NCI-H2171 (cell line): ENCODE data around the gene PDZD2.
"Not testable (repeated sequence)": the region's sequence is repeated elsewhere in the genome, so short reads cannot be mapped to it uniquely, and the experiment has no call there.

Experiments
- DNase-seq: peaks from one replicate; lab custom pipeline; 2025; lab: John Stamatoyannopoulos, UW

The PDZD2 gene

DNA sequence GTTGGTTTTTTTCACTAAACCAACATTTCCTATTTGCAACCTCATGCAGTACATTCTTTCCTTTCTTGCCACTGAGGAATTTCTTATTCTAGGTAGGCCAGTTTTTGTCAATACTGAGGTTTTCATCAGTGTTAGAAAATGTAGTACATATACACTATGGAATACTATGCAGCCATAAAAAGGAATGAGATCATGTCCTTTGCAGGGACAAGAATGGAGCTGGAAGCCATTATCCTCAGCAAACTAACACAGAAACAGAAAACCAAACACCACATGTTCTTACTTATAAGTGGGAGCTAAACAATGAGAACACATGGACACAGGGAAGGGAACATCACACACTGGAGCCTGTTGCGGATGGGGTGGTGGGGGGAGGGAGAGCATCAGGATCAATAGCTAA, 441.6 kb downstream of the PDZD2 start:
- not testable (repeated sequence) for DNase-seq

DNA sequence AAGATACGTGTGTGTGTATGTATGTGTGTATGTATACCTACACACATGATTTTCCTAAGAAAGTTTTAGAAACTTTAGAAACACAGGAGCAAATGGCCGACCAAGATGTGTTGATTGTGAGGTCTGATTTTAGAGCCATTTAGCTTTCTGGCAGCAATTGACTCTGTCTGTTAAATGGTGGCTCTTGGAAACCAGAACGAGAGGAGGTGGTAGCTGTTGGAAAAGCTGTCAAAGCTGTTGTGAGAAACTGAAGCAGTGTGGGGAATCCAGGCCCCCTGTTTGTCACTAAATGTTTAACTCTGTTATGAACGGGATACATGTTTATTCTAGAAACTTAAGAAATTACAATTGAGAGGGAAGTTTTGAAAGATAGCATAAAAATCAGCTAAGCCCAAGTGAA, 443.8 kb downstream of the PDZD2 start:
- DNase-seq: no peak

DNA sequence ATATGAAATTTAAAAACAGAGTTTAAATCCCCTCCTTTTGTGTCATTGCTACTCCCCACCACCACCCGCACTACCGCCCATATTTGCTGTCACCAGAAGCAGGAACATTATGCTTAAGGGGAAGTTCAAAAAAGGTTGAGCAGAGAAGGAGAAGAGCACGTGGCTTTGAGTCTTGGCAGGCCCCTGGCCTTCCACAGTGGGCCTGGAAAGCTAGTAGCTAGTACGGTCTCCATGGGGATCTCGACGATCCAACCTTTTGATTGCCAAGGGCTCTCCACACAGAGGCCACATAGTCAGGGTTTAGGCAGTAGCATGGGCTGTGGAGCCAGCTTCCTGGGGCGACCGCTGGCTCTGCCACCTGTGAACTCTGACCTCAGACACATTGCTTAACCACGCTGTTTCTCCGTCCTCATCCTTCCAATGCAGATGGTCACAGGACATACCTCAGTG, 445.1 kb downstream of the PDZD2 start:
- DNase-seq: no peak

- DNase-seq: no peak
Measured at GRCh38 chr5:32087086-32088082, 448.5 kb downstream of the PDZD2 start.

GRCh38 chr5:32088214-32088613, 449.3 kb downstream of the PDZD2 start:
- DNase-seq: no peak

DNA sequence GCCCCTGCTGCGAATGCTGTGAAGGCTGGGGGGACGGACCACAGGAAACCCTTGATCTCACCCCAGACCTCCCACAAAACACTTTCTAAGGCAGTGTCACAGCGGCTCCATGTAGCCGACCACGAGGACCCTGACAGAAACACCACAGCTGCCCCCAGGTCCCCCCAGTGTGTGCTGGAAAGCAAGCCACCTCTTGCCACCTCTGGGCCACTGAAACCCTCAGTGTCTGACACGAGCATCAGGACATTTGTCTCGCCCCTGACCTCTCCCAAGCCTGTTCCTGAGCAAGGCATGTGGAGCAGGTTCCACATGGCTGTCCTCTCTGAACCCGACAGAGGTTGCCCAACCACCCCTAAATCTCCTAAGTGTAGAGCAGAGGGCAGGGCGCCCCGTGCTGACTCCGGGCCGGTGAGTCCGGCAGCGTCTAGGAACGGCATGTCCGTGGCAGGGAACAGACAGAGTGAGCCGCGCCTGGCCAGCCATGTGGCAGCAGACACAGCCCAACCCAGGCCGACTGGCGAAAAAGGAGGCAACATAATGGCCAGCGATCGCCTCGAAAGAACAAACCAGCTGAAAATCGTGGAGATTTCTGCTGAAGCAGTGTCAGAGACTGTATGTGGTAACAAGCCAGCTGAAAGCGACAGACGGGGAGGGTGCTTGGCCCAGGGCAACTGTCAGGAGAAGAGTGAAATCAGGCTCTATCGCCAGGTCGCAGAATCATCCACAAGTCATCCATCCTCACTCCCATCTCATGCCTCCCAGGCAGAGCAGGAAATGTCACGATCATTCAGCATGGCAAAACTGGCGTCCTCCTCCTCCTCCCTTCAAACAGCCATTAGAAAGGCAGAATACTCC, 450.4 kb downstream of the PDZD2 start:
- DNase-seq: no peak

GRCh38 chr5:32090026-32090754, 451.3 kb downstream of the PDZD2 start:
- no peak for DNase-seq

GRCh38 chr5:32090755-32091128, 451.8 kb downstream of the PDZD2 start:
- no peak for DNase-seq

DNA sequence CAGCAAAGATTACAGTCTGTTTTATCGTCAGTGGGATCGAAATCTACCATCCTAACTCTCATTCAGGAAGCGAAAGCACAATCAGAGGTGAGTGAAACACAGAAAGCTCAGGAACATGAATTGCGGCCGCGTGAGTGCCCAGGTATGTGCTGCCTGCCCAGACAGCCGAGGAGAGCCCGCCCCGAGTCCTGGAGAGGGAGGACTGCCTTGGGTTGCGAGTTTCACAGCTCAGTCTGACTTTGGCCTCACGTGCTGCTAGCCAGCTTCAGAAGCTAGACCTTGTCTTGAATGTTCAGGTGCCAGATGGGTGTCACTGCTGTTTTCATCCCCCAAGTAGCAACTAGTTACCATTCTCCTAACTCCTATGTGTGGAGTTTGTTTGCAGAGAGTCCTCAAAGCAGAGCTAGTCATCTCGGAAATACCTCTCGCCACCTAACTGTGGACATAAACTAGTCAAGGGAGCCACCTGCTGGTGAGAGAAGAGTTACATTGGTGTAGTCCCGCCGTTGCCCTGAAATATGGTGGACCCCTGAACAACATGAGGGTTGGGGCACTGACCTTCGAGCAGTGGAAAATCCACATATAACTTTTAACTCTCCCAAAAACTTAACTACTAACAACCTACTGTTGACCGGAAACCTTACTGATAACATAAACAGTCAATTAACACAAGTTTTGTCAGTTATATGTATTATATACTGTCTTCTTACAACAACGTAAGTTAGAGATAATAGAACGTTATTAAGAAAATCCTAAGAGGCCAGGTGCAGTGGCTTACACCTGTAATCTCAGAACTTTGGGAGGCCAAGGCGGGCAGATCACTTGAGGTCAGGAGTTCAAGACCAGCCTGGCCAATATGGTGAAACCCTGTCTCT, 454.2 kb downstream of the PDZD2 start:
- DNase-seq: peak; percentile 78

- DNase-seq: no peak
Measured at GRCh38 chr5:32094691-32095090, 455.8 kb downstream of the PDZD2 start.

GRCh38 chr5:32095261-32095671, 456.3 kb downstream of the PDZD2 start:
- DNase-seq: no peak

DNA sequence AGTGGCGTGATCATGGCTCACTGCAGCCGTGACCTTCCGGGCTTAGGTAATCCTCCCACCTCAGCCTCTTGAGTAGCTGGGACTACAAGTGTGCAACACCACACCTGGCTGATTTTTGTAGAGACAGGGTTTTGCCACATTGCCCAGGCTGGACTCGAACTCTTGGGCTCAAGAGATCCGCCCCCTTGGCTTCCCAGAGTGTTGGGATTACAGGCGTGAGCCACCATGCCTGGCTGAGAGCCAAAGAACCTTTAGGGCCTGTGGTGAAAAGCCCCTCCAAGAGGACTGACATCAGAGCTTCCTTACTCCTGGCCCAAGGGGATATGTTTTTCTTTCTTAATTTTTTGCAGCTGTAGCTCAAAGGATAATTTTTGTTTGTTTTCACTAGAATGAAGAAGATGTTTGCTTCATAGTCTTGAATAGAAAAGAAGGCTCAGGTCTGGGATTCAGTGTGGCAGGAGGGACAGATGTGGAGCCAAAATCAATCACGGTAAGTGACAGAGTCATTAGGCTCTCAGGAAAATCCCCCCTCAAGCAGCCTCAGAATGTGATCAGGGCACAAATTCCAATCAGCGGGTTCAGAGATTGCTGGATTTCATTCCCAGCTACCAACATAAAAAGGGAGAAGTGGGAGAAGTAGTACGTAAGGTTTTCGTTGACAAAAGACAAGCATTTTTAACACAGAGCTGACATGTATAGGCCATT, 458.1 kb downstream of the PDZD2 start:
- DNase-seq: no peak

GRCh38 chr5:32098291-32098690, 459.4 kb downstream of the PDZD2 start:
- no peak for DNase-seq

DNA sequence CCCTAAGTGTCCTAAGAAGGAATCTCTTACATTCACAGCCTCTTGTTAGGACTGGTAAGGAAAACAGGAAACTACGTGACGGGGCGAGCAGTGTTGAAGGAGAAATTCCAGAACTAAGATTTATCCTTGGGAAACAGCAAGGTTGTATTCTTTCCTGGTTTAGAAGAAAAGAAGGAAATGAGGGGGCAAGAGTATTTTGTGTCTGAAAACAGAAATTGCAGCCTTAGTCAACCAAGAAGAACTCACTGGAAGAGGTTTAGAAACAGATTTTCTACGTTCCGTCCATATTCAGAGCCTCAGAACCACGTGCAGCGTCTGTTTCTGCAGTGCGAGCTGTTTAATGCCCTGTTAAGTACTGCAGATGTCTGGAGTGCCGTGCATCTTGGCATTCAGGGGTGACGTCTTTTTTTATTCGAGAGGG, 460.0 kb downstream of the PDZD2 start:
- no peak for DNase-seq

- DNase-seq: no peak
Measured at GRCh38 chr5:32099486-32100035, 460.6 kb downstream of the PDZD2 start.

- DNase-seq: no peak
Measured at GRCh38 chr5:32100230-32100629, 461.3 kb downstream of the PDZD2 start.

DNA sequence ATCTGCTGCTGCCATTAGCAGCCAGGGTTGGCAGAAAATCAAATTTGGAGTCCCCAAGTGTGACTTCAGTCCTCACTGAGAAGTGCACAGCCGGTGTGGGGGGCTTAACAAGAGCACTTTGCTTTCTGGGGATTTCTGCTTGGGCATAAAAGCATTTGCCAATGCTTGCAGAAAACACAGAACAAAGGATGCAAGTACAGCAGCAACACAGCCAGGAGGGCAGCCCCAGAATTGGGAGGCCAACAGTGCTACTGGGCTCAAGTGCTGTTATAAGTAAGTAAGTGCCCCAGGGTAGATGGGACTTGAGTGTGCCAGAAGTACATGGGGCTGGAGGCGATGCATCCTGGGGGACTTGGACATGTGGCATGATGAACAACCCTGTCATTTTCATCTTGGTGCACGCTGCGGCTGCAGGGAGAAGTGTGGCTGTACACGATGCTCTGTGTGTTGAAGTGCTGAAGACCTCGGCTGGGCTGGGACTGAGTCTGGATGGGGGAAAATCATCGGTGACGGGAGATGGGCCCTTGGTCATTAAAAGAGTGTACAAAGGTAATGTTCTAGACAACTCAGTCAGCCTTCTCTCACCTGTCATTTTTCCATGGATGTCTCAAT, 461.9 kb downstream of the PDZD2 start:
- no peak for DNase-seq

- DNase-seq: no peak
Measured at GRCh38 chr5:32102254-32102986, 463.5 kb downstream of the PDZD2 start.

GRCh38 chr5:32103521-32103920, 464.6 kb downstream of the PDZD2 start:
- DNase-seq: no peak
